GM19372 (cell line): ENCODE results near the gene PTPRN2.

Experiments used
- ATAC-seq: cut with Tn5 transposase; IDR thresholded peaks from one replicate; pipeline ENCODE4 v1.9.1; 2021; ENCODE audit warnings: mild to moderate bottlenecking, low read depth, moderate library complexity; ENCODE audit not compliant: unreplicated experiment

PTPRN2 gene

DNA sequence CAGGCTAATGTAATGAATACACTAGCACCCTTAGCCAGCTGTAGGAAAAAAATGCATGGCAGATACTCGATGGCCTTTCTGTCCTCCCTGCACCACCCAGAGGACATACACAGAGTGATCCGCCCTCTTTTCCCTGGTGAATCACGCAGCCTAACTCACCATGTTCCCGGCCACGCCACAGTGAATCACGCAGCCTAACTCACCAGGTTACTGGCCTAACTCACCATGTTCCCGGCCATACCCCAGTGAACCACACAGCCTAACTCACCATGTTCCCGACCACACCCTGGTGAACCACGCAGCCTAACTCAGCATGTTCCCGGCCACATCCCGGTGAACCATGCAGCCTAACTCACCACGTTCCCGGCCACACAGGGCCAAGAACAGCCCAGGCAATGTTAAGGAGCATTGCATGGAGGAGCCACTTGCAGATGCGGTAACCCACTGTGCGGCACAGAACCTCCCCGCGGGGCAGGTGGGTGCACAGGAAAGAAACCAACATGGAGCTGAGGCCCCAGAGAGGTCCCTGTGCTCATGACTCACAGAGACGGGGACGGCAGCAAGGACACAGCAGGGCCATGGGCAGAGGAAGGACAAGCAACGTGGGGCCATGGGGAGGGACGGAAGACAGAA lies 742.3 kb downstream of the PTPRN2 start:
- ATAC-seq = no peak

DNA sequence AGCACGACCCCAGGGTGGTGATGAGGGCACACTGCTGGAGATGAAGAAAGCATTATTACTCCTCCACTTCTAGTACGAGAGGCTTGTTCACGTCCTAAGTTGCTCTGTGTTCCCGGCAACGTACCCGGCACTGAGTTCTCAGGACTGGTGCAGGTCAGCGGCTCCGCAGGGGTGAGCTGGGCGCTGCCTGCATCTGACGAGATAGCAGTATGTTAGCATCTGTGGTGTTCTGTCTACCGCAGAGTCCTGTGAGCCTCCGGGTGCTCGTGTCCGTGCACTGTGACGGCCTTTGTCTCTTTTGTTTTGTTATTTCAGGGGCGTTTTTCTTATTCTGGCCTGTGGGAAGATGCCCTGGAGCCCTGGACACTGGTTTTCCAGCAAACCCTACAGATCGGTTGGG lies 743.0 kb downstream of the PTPRN2 start:
- no peak for ATAC-seq

DNA sequence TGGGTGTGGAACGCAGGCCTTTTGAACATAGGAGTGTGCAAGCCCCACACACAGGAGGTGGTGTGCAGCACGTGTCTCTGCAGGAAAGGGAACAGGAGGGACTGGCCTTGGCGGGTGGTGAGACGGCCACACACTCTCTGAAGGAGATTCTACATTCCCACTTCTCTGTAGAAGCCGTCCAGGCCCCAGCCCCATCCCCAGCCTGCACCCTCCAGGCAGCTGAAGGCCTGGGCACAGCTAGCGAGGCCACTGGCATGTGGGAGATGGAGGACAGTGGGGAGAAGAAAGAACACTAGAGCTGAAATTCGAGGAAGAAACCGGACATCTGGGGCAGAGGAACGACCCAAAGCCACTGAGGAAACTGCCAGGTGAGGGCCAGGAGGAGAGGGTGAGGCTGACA lies 743.5 kb downstream of the PTPRN2 start:
- no peak for ATAC-seq

DNA sequence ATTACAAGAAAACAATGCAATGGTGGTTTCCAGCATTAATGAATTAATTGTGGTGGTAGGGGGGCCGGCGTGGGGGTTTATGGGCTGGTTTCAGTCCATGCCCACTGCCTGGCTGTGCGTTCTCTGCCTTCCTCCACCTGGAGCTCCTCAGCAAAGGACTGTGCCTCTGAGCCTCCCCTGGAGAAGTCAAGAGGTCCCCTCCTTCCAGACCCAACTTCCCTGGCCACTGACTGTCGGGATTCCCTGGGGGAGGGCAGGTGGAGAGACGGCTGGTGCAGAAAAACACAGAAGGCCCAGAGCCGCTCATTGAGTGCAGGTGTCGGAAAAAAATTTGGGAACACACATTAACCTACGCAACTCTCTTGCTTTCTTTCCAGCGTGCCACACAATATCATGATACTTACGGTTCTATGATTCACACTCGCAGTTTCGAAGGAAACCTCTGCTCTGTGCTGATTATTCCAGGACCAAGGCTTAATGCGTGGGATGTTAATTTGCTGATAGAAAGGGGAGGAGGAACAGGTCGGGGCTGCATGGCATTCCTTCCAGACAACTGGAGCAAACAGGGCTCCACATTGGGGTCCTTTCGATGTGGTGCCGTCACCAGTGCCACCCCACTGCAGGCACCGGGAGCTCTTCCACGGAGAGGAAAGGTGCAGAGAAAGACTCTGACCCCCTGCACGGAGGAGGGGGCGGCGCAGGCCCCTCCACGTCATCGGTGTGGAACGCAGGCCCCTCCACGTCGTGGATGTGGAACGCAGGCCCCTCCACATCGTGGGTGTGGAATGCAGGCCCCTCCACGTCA lies 744.1 kb downstream of the PTPRN2 start:
- no peak for ATAC-seq

DNA sequence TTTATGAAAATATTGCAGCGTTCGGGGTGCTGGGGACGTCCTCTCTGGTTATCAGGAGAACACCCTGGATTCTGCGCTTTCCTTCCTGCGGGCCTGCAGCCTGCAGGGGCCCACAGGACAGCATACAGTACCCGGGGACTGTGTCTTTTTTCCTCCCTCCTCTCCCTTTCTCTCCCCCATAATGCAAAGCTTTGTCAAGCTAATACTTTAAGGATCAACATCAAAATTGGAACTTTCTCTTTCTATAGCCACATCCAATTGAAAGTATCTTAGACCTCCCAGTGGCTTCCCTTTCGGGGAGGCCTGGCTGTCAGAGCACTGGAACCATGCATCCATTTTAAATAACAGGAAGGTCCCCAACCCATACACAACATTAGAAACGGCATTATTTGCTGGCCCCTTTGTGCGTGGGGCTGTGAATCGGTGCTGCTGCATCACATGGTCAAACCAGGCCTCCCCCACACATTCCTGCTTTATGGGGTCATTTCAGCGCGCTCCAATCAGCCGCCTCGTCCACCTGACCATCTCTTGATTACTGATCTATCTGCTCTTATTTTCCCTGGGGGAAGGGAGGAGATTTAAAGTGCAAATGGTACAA lies 745.8 kb downstream of the PTPRN2 start:
- ATAC-seq = no peak

DNA sequence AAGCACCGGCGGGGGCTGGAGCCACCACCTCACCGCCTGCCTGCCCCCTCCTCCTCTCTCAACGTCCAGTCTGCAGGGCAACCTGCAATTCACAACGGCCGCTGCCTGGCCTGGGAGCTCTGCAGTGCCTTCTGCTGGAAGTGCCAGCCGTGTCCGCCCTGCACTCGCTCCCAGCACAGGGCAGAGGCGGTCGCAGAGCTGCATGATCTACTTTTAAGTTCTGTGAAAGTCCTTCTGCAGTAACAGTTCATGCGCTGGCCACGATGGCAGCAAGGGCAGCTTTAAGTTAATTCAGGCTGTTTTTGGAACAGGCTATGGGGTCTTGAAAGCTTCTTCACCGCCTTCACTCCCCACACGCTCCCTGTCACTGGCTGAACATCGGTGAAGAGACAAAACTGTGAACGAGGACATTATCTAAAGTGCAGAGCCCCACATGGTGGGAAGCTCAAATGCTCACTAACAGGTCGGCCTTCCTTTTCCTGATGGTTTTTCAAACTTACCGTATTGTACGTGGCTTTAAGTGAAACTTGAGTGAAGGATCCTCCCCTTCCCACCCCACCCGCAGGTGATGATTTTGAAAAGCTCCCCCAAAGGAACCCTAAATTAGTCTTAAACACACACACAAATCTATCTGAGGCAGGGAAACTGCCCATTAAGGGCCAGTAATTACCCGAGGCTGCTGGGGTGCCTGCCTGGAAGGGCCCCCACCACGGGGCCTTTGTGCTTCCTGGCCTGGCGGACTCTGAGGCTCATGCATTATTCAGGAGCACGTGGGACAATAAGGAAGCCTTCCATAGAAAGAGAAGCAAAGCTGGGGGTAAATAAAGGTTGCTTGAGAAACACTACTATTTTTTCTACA lies 746.5 kb downstream of the PTPRN2 start:
- ATAC-seq = no peak

DNA sequence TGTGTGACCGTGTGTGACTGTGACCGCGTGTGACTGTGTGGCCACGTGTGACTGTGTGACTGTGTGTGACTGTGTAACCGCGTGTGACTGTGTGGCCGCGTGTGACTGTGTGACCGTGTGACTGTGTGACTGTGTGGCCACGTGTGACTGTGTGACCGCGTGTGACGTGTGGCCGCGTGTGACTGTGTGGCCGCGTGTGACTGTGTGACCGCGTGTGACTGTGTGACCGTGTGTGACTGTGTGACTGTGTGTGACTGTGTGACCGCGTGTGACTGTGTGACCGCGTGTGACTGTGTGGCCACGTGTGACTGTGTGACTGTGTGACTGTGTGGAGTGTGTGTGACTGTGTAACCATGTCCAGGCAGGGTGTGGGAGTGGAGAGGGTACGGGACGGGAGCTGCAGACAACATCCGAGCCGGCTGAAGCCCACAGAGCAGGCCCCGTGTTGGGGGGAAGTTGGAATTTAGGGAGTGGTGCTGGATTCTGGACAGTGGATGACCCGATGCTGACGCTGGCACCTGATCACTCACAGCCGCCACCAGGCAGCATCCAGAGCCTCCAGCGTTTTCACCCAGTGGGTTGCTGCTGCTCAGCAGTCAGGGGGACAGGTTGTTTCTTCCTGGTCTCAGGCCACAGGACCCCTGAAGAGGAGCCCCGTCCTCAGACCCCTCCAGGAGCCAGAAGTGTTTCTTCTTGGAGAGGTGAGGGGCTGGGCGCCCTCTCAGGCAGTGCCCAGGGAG lies 747.3 kb downstream of the PTPRN2 start:
- ATAC-seq = no peak

DNA sequence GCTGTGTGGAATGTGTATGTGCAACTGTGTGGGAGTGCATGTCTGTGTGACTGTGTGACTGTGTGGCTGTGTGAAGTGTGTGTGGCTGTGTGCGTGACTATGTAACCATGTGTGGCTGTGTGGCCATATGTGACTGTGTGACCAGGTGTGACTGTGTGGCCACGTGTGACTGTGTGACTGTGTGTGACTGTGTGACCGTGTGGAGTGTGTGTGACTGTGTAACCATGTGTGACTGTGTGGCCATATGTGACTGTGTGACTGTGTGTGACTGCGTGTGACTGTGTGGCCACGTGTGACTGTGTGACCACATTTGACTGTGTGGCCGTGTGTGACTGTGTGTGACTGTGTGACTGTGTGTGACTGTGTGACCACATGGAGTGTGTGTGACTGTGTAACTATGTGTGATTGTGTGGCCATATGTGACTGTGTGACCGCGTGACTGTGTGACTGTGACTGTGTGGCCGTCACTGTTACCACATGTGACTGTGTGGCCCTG lies 747.9 kb downstream of the PTPRN2 start:
- ATAC-seq = no peak

DNA sequence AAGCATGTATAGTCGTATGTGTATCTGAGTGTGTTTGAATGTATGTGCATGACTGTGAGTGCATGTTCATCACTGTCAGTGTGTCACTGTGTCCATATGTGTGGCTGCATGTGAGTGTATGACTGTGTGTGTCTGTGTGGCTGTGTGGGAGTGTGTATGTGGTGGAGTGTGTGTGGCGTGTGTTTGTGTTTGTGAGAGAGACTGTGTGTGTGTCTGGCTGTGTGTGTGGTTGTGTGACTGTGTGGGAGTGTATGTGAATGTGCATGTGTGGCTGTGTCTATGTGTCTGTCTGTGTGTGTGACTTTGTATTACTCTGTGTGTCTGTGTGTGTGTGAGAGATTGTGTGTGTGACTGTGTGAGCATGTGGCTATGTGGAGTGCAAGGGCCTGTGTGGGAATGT lies 748.4 kb downstream of the PTPRN2 start:
- no peak for ATAC-seq

DNA sequence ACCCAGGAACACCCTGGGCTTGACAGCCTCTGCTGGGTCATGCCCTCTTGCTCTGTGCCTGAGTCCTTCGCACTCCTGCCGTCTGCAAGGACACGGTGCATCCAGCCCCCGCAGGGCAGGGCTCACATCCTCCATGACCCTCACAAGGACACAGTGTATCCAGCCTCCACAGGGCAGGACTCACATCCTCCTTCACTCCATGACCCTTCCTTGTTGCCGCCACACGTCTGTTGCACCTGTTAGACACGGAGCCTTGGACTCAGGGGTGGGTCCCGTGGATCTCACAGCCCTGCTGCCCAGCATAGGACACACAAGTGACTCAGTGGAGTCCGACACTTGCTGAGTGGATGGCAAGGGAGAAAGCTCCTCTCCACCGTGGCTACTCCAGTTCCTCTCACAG lies 750.1 kb downstream of the PTPRN2 start:
- ATAC-seq = no peak

DNA sequence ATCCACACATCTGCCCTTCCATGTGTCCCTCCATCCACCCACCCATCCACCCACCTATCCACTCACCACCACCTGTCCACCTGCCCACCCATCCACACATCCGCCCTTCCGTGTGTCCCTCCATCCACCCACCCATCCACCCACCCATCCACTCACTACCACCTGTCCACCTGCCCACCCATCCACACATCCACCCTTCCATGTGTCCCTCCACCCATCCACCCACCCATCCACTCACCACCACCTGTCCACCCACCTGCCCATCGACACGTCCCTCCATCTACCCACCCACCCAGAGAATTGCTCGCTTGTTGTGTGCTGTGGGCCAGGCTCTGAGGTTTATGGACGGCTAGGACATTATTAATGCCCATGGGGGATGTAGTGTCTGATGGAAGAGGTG lies 750.6 kb downstream of the PTPRN2 start:
- no peak for ATAC-seq

DNA sequence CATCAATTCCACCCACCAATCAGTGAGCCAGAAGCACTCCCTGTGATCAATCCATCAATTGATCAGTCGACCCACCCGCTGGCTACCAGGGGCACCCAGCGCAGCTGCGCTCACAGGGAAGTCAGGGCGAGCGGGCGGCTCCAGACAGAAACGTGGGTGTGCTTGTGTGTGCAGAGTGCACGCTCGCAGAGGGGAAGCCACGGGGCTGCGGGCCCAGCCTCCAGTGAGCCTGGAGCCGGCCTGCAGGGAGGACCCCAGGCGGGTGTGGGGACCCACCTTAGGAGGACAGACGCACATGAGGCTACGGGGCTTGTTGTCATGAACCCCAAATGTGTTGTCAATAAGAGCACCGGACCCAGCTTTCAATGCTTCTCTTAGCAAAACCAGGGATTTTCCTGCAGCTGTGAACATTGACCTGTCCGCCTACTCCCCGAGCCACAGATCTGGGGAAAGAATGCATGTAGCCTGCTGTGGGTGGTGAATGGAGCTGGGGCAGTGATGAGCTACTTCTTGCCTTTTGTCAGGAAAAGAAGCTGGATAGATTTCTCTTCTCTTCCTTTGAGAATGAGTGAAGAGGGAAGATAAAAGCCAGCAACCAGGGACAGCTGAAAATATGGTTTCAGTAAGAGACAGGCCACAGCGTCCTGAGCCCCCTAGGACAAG lies 753.0 kb downstream of the PTPRN2 start:
- ATAC-seq = no peak

DNA sequence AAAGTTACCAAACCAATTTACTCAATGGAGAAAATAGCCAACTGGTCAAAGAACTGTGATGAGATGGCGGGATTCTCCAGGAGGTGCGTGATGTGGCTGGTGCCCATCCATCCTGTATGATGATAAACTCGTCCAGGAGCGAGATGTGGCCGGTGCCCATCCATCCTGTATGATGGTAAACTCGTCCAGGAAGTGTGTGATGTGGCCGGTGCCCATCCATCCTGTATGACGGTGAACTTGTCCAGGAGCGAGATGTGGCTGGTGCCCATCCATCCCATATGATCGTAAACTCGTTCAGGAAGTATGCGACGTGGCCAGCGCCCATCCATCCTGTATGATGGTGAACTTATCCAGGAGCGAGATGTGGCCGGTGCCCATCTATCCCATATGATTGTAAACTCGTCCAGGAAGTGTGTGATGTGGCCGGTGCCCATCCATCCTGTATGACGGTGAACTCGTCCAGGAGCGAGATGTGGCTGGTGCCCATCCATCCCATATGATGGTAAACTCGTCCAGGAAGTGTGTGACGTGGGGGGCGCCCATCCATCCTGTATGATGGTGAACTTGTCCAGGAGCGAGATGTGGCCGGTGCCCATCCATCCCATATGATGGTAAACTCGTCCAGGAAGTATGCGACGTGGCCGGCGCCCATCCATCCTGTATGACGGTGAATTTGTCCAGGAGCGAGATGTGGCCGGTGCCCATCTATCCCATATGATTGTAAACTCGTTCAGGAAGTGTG lies 754.6 kb downstream of the PTPRN2 start:
- no peak for ATAC-seq

DNA sequence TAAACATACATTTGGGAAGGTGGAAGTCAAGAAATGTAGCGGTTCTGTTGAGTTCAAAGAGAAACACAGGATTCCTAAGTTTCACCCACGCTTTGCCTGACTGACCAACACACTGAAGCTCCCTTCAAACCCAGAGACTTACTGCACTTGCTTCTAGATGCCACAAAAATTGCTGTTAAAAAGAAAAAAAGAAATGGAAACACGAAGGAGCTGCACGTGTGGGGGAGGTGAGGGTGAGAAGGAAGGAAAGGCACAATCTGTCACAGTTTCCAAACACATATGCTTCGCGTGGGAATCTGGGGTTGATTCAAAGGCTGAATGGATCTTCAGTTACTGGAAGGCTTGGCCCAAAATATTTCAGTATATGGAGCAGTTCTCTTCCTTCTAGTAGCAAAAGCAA lies 755.2 kb downstream of the PTPRN2 start:
- no peak for ATAC-seq

DNA sequence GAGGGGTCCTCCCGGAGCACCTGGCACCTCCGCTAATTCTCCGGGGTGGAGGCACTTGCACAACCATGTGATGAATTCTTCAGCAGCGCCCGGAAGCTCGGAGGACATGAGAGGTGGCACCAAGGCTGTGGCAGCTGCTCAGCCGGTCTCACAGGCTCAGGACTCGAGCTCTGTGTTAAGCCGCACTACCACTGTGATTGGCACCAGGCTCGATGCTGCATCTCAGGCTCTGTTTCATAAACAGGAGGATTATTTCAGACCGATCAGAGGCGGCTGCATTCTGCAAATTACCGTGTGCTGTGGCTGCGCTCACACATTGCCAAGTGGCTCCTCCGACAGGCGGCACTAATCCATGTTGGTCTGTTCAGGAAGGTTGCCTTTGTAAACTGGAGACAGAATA lies 755.6 kb downstream of the PTPRN2 start:
- no peak for ATAC-seq

DNA sequence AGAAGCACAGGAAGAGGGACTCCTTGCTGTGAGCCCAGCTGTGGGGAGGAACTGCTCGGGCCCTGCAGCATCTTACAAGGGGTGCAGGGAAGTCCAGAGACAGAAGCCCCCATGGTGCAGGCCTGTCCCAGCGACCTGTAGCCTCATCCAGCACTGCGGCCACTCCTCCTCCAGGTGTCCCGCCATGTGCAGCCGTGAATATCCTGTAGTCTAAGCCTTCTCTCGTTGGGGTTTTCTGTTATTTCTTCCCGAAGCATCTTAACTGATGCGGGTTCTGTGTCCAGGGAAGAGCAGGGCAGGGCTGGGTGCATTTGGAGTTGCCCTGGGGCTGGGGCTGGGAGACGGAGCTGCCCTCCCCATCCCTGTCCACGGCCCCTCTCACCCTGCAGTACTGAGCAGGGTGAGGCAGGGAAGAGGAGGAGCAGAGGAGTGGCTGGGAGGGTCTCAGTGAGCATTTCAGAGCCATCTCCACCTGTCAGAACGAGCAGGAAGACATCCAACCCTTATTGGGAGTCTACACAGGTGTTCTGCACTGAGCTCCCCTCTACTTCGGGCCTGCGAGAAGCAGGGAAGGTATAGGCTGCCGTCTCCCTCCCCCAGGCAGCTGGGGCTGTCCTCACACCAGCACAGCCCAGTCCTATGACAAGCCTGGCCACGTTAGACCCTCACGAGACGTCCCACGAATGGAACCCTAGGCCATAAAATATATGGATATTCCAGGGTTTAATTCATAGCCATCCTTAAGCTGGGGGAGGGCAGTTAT lies 756.3 kb downstream of the PTPRN2 start:
- ATAC-seq = no peak

DNA sequence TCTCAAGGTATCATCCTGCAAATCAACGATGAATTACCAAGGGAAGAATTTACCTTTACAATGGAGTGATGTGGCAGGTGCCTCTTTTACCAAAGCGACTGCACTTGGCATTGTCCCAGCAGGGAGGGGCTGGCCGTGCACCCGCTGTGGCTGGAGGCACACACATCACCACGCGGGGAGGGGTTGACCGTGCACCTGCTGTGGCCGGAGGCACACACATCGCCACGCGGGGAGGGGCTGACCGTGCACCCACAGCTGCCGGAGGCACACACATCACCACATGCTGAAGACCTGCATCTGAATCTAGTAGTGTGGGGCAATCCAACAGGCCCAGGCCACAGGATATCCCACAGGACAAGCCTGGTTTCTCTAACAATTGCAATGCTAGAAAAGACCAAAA lies 757.3 kb downstream of the PTPRN2 start:
- no peak for ATAC-seq

DNA sequence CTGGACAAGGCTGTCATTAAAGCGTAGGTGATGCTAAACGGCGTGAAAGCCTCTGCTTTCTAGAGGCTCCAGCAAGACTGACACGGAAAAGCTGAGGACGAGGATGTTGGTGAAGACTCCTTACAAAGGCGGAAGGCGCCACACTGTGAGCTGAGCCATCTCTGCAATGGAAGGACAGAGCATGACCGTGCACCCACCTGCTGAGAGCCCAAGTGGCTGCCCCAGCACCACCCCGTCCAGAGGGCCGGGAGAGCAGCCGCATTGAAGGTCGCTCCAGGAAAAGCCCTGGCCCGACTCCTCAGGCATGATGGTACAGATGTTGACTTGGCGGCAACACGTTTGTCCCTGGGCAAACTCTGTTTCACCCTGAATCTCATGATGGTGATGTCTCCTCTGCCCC lies 758.1 kb downstream of the PTPRN2 start:
- no peak for ATAC-seq
